HepG2 (cell line): ENCODE measurements around the gene SLCO3A1. TPM values are rescaled to one million over a fixed set of nuclear protein-coding genes. Genes with fewer than 3 reads are reported as not detected.

Source experiments
- ATAC-seq: fragments of 200-7000 bp; cut with Tn5 transposase; 3 replicates; pipeline ENCODE4 v1.9.1; 2020; ENCODE audit warnings: mild to moderate bottlenecking, moderate library complexity
- BruUV-seq: library from RNA; stranded (reverse); fragments of 400-500 nt; replicated peaks from 2 replicates; lab custom pipeline; 2021; lab: Mats Ljungman, UMichigan
- CTCF ChIA-PET: fragments of 300-600 bp; formaldehyde crosslinking; extraction: SDS; loops from one replicate; lab custom pipeline; 2021; ENCODE audit warnings: low total read pairs, inconsistent platforms, low intra/inter-chr PET ratio; lab: Yijun Ruan, JAX
- POLR2A ChIA-PET: fragments of 350-600 bp; sonication (Branson Sonifier 250); formaldehyde crosslinking; loops from one replicate; lab custom pipeline; 2020; ENCODE audit warnings: antibody characterized with exemption, inconsistent platforms; lab: Yijun Ruan, JAX
- DNase-seq: peaks from one replicate; pipeline ENCODE4 v3.0.0-alpha.2; 2015; ENCODE audit warnings: low spot score
- FAIRE-seq: peaks from 3 replicates; lab custom pipeline; 2011; peaks lifted over from hg19 to GRCh38; lab: Jason Lieb, UNC
- H2AFZ ChIP-seq: one replicate; pipeline ENCODE4 v1.6.1; 2011; ENCODE audit warnings: low read length, inconsistent platforms
- H3K27ac ChIP-seq: fragments of 300-600 bp; 3 replicates; pipeline ENCODE4 v1.8.0; 2011; ENCODE audit warnings: mixed run types, mild to moderate bottlenecking, mixed read lengths, low read length, inconsistent platforms; ENCODE audit not compliant: insufficient read depth; ENCODE audit errors: extremely low read length
- H3K27me3 ChIP-seq, 2 experiments: fragments of 200-600 bp in 1 of 2; 2 replicates in 1 of 2; 3 replicates in 1 of 2; pipeline versions ENCODE4 v1.6.0 to v1.8.0; 2011; ENCODE audit warnings: low read length in 2 of 2, mild to moderate bottlenecking in 2 of 2, moderate library complexity in 2 of 2, inconsistent platforms in 1 of 2; ENCODE audit not compliant: insufficient read depth in 2 of 2, control insufficient read depth in 1 of 2
- H3K36me3 ChIP-seq, 2 experiments: fragments of 200-600 bp in 1 of 2; replicated peaks in 1 of 2; 2 replicates in 1 of 2; 3 replicates in 1 of 2; pipeline versions ENCODE4 v1.5.1 to v1.8.0; 2011; ENCODE audit warnings: low read length in 2 of 2, inconsistent platforms in 1 of 2; ENCODE audit not compliant: insufficient read depth in 2 of 2, control insufficient read depth in 1 of 2
- H3K4me1 ChIP-seq: 2 replicates; pipeline ENCODE4 v1.5.1; 2012; ENCODE audit warnings: low read length, inconsistent platforms; ENCODE audit not compliant: insufficient read depth
- H3K4me2 ChIP-seq: 2 replicates; pipeline ENCODE4 v1.6.0; 2011; ENCODE audit warnings: low read depth, low read length, inconsistent platforms
- H3K4me3 ChIP-seq, 3 experiments: fragments of 200-600 bp in 1 of 3; sonication (generic), shearing (Covaris generic) in 1 of 3; replicated peaks in 1 of 3; 2 replicates each; pipeline ENCODE4 v1.5.1; 2011 to 2016; ENCODE audit warnings: low read length in 3 of 3, inconsistent platforms in 2 of 3, low read depth in 2 of 3, mild to moderate bottlenecking in 2 of 3, control low read depth in 1 of 3, mixed read lengths in 1 of 3; ENCODE audit not compliant: insufficient read depth in 1 of 3
- H3K79me2 ChIP-seq: one replicate; pipeline ENCODE4 v1.6.1; 2011; ENCODE audit warnings: low read length, inconsistent platforms; ENCODE audit not compliant: insufficient read depth
- H3K9ac ChIP-seq: 2 replicates; pipeline ENCODE4 v1.6.0; 2011; ENCODE audit warnings: mild to moderate bottlenecking, low read depth, low read length, inconsistent platforms; ENCODE audit not compliant: insufficient read depth
- H3K9me3 ChIP-seq: 2 replicates; pipeline ENCODE4 v1.5.1; 2012; ENCODE audit warnings: mild to moderate bottlenecking, low read length
- H4K20me1 ChIP-seq: 2 replicates; pipeline ENCODE4 v1.6.0; 2011; ENCODE audit warnings: inconsistent platforms, mild to moderate bottlenecking, low read length, moderate library complexity; ENCODE audit not compliant: insufficient read depth
- ATM ChIP-seq: fragments of 450-650 bp; IDR thresholded peaks from 2 replicates; pipeline ENCODE4 v1.7.1; 2017; ENCODE audit warnings: mild to moderate bottlenecking, borderline replicate concordance
- GFI1 ChIP-seq: sonication (generic); formaldehyde crosslinking; IDR thresholded peaks from 2 replicates; pipeline ENCODE4 v1.5.0; 2020; ENCODE audit warnings: missing genetic modification reagents, mild to moderate bottlenecking, borderline replicate concordance
- HDAC2 ChIP-seq: sonication (generic); formaldehyde crosslinking; IDR thresholded peaks from 2 replicates; pipeline ENCODE4 v1.4.0; 2020; ENCODE audit warnings: missing genetic modification reagents
- HNRNPK ChIP-seq: fragments of 200-400 bp; formaldehyde crosslinking; IDR thresholded peaks from 2 replicates; pipeline ENCODE4 v1.6.1; 2018; ENCODE audit warnings: low read length, low read depth, moderate library complexity, mild to moderate bottlenecking; ENCODE audit not compliant: poor library complexity, severe bottlenecking
- NFKB2 ChIP-seq: sonication (generic); formaldehyde crosslinking; IDR thresholded peaks from 2 replicates; pipeline ENCODE4 v1.4.0; 2020; ENCODE audit warnings: missing genetic modification reagents, borderline replicate concordance
- RBFOX2 ChIP-seq: fragments of 200-400 bp; formaldehyde crosslinking; IDR thresholded peaks from 2 replicates; pipeline ENCODE4 v1.6.1; 2017; ENCODE audit warnings: low read depth, mild to moderate bottlenecking, low read length
- RXRB ChIP-seq: IDR thresholded peaks from 2 replicates; pipeline ENCODE4 v1.6.1; 2016; ENCODE audit warnings: borderline replicate concordance, missing genetic modification reagents, missing compliant biosample characterization
- YEATS4 ChIP-seq: sonication (generic); formaldehyde crosslinking; IDR thresholded peaks from 2 replicates; pipeline ENCODE4 v1.4.0; 2020; ENCODE audit warnings: missing genetic modification reagents, borderline replicate concordance
- ZNF180 ChIP-seq: sonication (generic); formaldehyde crosslinking; IDR thresholded peaks from 2 replicates; pipeline ENCODE4 v1.4.0; 2020; ENCODE audit warnings: low read depth, missing genetic modification reagents, borderline replicate concordance
- ZNF235 ChIP-seq: sonication (generic); formaldehyde crosslinking; IDR thresholded peaks from 2 replicates; pipeline ENCODE4 v1.8.1; 2023; ENCODE audit warnings: mild to moderate bottlenecking, missing genetic modification reagents, borderline replicate concordance
- ZNF382 ChIP-seq: sonication (generic); formaldehyde crosslinking; IDR thresholded peaks from 2 replicates; pipeline ENCODE4 v1.5.0; 2020; ENCODE audit warnings: missing genetic modification reagents, mild to moderate bottlenecking, borderline replicate concordance
- ZNF432 ChIP-seq: sonication (generic); formaldehyde crosslinking; IDR thresholded peaks from 2 replicates; pipeline ENCODE4 v1.5.0; 2020; ENCODE audit warnings: missing genetic modification reagents, mild to moderate bottlenecking, borderline replicate concordance
- ZNF570 ChIP-seq: sonication (generic); formaldehyde crosslinking; IDR thresholded peaks from 2 replicates; pipeline ENCODE4 v1.4.0; 2020; ENCODE audit warnings: mild to moderate bottlenecking, missing genetic modification reagents, borderline replicate concordance
- WGBS: methylation state at CpG from one replicate; pipeline ENCODE4 v1.1.6; 2017; ENCODE audit warnings: low lambda C conversion rate; 5-methylcytosine and 5-hydroxymethylcytosine counted together
- in situ Hi-C: cut with HindIII; loops from 2 replicates; pipeline ENCODE4 v1.10.0; 2017; ENCODE audit warnings: low pct_unique_long_range_greater_than_20kb; ENCODE audit not compliant: extremely low pct_ligation_motif_present
- intact Hi-C: fragments of 100-400 bp; cut with micrococcal nuclease; formaldehyde crosslinking; loops from one replicate; pipeline ENCODE4 v1.10.0; 2022; ENCODE audit not compliant: unreplicated experiment
- polyA plus RNA-seq, 8 experiments: library from polyadenylated mRNA; depleted of rRNA in 3 of 8; stranded (reverse) in 7 of 8; unstranded in 1 of 8; fragments of >200 nt; fragmentation: Illumina TruSeq in 4 of 8; extraction: Trizol in 4 of 8; gene quantifications; 2 replicates each; pipeline versions ENCODE4 v1.2.1 to v1.2.3, GENCODE V29; 2011 to 2016; ENCODE audit warnings: low read depth in 4 of 8, missing spikeins in 1 of 8, mixed read lengths in 1 of 8; ENCODE audit not compliant: insufficient read depth in 1 of 8
- total RNA-seq, 5 experiments: library from RNA; depleted of rRNA; stranded (reverse); fragments of >200 nt; fragmentation: Illumina TruSeq; extraction: Trizol; gene quantifications; 2 replicates each; pipeline ENCODE4 v1.2.3, GENCODE V29; 2016; ENCODE audit warnings: low read depth in 1 of 5
- TF ChIP-seq, protein P1 (sequence below): IDR thresholded peaks from 2 replicates; pipeline ENCODE4 v1.6.1; 2016; ENCODE audit warnings: missing biosample characterization, missing genetic modification reagents, low read depth
- TF ChIP-seq, protein P2 (sequence below): sonication (generic); formaldehyde crosslinking; conservative IDR thresholded peaks from 2 replicates; pipeline ENCODE4 v1.4.0; 2020; ENCODE audit warnings: missing genetic modification reagents

Gene SLCO3A1
- total and polyA plus RNA-seq, 2 of the 13 experiments (the other 11 are each of a cell fraction or from before 2014, with no cell fraction given): 0.02 TPM; not detected in 1

DNA sequence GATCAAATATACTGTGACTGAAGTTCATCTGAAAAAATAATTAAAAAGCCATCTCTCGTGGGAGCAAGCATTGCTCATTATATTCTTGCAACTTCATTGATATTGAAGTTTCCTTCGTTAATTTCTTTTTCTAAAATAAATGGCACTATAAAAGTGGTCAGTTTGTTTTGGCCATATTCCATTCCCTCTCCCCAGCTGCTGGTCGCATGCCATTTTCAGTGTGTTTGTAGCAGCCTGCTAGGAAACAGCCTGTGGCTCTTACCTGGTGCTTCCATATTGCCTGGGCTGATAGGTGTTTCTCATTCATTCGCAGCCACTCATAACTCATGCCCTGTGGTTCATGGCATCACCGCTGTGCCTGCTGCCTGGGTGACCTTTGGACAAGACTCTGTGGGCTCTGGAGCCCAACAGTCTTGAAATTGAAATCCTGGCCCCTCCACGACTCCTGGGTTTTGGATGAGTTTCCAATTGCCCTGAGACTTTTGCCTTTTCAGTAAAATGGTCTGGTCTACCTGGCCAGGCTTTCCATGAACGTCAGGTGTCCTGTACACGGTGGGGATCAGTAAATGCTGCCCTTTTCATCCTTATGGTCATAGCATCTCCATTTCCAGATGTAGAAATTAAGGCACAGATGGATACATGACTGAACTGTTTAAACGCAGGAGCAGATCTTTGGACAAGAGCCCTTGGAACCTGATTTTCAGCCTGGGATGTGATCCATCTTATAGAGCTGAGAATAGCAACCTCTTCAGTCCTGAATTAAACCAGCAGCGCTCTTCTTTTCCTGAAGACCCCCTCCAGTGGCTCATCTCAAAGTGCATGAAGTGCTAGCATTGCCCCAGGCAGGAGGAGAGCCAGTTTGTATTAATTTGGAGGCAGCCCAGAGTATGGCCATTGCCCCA lies 69.4 kb downstream of the SLCO3A1 start:
- DNase-seq (no peak), ATAC-seq (no peak), FAIRE-seq (no peak)
- no peak overlapping the region for H3K4me3 ChIP-seq
- BruUV-seq: no TSS peak
- H3K27ac ChIP-seq: no peak overlapping the region
- peaks cover 0 to 22% of the 10 kb centered on the region in 2 experiments; a peak in 2 of 5 replicates for H3K27me3 ChIP-seq
- H3K79me2 ChIP-seq: no peaks in the 10 kb centered on the region
- intact Hi-C loops (no loop called here), in situ Hi-C loops (no loop called here)
- H3K4me2 ChIP-seq: no peak overlapping the region
- ChIA-PET POLR2A (no interaction called here), CTCF (no interaction called here)
- H4K20me1 ChIP-seq: no peaks in the 10 kb centered on the region
- no peaks in the 10 kb centered on the region for H3K9me3 ChIP-seq
- TF ChIP-seq ZNF180 (CRISPR knock-in tag) (no peak), RXRB (CRISPR knock-in tag) (no peak), HDAC2 (CRISPR knock-in tag) (no peak), ZNF235 (CRISPR knock-in tag) (no peak), ZNF432 (no peak), RBFOX2 (no peak), YEATS4 (no peak), ZNF570 (CRISPR knock-in tag) (no peak), NFKB2 (CRISPR knock-in tag) (no peak), HNRNPK (no peak), GFI1 (CRISPR knock-in tag) (no peak), ZNF382 (CRISPR knock-in tag) (no peak), ATM (no peak)
- TF ChIP-seq, protein P1, sequence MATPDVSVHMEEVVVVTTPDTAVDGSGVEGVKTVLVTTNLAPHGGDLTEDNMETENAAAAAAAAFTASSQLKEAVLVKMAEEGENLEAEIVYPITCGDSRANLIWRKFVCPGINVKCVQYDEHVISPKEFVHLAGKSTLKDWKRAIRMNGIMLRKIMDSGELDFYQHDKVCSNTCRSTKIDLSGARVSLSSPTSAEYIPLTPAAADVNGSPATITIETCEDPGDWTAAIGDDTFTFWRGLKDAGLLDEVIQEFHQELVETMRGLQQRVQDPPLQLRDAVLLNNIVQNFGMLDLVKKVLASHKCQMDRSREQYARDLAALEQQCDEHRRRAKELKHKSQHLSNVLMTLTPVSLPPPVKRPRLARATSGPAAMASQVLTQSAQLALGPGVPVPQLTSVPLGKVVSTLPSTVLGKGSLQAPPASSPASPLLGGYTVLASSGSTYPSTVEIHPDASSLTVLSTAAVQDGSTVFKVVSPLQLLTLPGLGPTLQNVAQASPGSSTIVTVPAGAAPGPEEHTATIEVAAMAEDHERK: no peak
- TF ChIP-seq, protein P2, sequence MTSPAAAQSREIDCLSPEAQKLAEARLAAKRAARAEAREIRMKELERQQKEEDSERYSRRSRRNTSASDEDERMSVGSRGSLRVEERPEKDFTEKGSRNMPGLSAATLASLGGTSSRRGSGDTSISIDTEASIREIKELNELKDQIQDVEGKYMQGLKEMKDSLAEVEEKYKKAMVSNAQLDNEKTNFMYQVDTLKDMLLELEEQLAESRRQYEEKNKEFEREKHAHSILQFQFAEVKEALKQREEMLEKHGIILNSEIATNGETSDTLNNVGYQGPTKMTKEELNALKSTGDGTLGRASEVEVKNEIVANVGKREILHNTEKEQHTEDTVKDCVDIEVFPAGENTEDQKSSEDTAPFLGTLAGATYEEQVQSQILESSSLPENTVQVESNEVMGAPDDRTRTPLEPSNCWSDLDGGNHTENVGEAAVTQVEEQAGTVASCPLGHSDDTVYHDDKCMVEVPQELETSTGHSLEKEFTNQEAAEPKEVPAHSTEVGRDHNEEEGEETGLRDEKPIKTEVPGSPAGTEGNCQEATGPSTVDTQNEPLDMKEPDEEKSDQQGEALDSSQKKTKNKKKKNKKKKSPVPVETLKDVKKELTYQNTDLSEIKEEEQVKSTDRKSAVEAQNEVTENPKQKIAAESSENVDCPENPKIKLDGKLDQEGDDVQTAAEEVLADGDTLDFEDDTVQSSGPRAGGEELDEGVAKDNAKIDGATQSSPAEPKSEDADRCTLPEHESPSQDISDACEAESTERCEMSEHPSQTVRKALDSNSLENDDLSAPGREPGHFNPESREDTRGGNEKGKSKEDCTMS (CRISPR knock-in tag): no peak
- no peaks in the 10 kb centered on the region for H3K4me1 ChIP-seq
- WGBS: 2% methylated on average over 8 of the region's 10 CpGs
- H2AFZ ChIP-seq: no peak overlapping the region
- no peaks in the 10 kb centered on the region for H3K36me3 ChIP-seq
- H3K9ac ChIP-seq: no peak overlapping the region
